GM12878 (cell line): ENCODE measurements around the gene NFKBIE. TPM values are rescaled to one million over a fixed set of nuclear protein-coding genes. Genes with fewer than 3 reads are reported as not detected.
"Not testable (repeated sequence)": the region's sequence is repeated elsewhere in the genome, so short reads cannot be mapped to it uniquely, and the experiment has no call there.

Experiments used
- ATAC-seq: fragments of 200-7000 bp; cut with Tn5 transposase; 3 replicates; pipeline ENCODE4 v1.9.1; 2020; ENCODE audit warnings: mild to moderate bottlenecking, moderate library complexity
- BruUV-seq: library from RNA; stranded (reverse); fragments of 400-500 nt; replicated peaks from 2 replicates; lab custom pipeline; 2021; lab: Mats Ljungman, UMichigan
- CTCF ChIA-PET: fragments of 300-600 bp; sonication (Branson Sonifier 250); formaldehyde crosslinking; extraction: SDS; loops from one replicate; lab custom pipeline; 2021; ENCODE audit warnings: inconsistent platforms; lab: Yijun Ruan, JAX
- POLR2A ChIA-PET: fragments of 350-600 bp; formaldehyde crosslinking; extraction: SDS; loops from one replicate; lab custom pipeline; 2021; ENCODE audit warnings: inconsistent platforms; lab: Charles Lee
- RAD21 ChIA-PET: fragments of 300-600 bp; sonication (Branson Sonifier 250); formaldehyde crosslinking; loops from one replicate; lab custom pipeline; 2023; ENCODE audit warnings: antibody characterized with exemption; ENCODE audit not compliant: unreplicated experiment; lab: Charles Lee
- SMC1A ChIA-PET: fragments of 300-600 bp; sonication (Branson Sonifier 250); formaldehyde crosslinking; loops from one replicate; lab custom pipeline; 2023; ENCODE audit not compliant: unreplicated experiment, uncharacterized antibody; lab: Charles Lee
- DNase-seq: peaks from one replicate; pipeline ENCODE4 v3.0.0-alpha.2; 2011; ENCODE audit warnings: low read depth, low spot score
- FAIRE-seq: peaks from 3 replicates; lab custom pipeline; 2011; peaks lifted over from hg19 to GRCh38; lab: Jason Lieb, UNC
- H2AFZ ChIP-seq: 2 replicates; pipeline ENCODE4 v1.6.0; 2011; ENCODE audit warnings: low read depth, low read length, control low read depth; ENCODE audit not compliant: control insufficient read depth
- H3K27ac ChIP-seq: 2 replicates; pipeline ENCODE4 v1.5.1; 2011; ENCODE audit warnings: control low read depth; ENCODE audit not compliant: control insufficient read depth, insufficient read depth
- H3K27me3 ChIP-seq, 2 experiments: replicated peaks in 1 of 2; 2 replicates each; pipeline versions ENCODE4 v1.6.0 to v1.6.1; 2011; ENCODE audit warnings: low read length in 1 of 2; ENCODE audit not compliant: control insufficient read depth in 2 of 2, insufficient read depth in 2 of 2
- H3K36me3 ChIP-seq, 2 experiments: 2 replicates each; pipeline ENCODE4 v1.5.1; 2011; ENCODE audit warnings: low read length in 1 of 2; ENCODE audit not compliant: control insufficient read depth in 2 of 2, insufficient read depth in 2 of 2
- H3K4me1 ChIP-seq: 2 replicates; pipeline ENCODE4 v1.6.1; 2011; ENCODE audit warnings: mild to moderate bottlenecking, low read length, moderate library complexity, mixed read lengths; ENCODE audit not compliant: control insufficient read depth, insufficient read depth
- H3K4me2 ChIP-seq: 2 replicates; pipeline ENCODE4 v1.6.0; 2011; ENCODE audit warnings: control low read depth; ENCODE audit not compliant: control insufficient read depth, insufficient read depth
- H3K4me3 ChIP-seq: fragments of 200-600 bp; sonication (generic); 2 replicates; pipeline ENCODE4 v1.5.1; 2016
- H3K79me2 ChIP-seq: 2 replicates; pipeline ENCODE4 v1.6.0; 2011; ENCODE audit warnings: low read length; ENCODE audit not compliant: control insufficient read depth, insufficient read depth
- H3K9ac ChIP-seq: 2 replicates; pipeline ENCODE4 v1.8.0; 2011; ENCODE audit warnings: low read length, control low read depth, mixed read lengths; ENCODE audit not compliant: control insufficient read depth, insufficient read depth
- H3K9me3 ChIP-seq: replicated peaks from 3 replicates; pipeline ENCODE4 v1.5.1; 2011; ENCODE audit warnings: mild to moderate bottlenecking, low read length; ENCODE audit not compliant: control insufficient read depth, insufficient read depth
- H4K20me1 ChIP-seq: 2 replicates; pipeline ENCODE4 v1.6.0; 2011; ENCODE audit not compliant: control insufficient read depth, insufficient read depth
- FOXK2 ChIP-seq: fragments of 450-650 bp; IDR thresholded peaks from 2 replicates; pipeline ENCODE4 v1.6.1; 2017; ENCODE audit warnings: mild to moderate bottlenecking, moderate library complexity
- PAX5 ChIP-seq: IDR thresholded peaks from 2 replicates; pipeline ENCODE4 v1.6.1; 2011; ENCODE audit warnings: low read depth, low read length, borderline replicate concordance
- PBX3 ChIP-seq: IDR thresholded peaks from 2 replicates; pipeline ENCODE4 v1.6.1; 2011; ENCODE audit warnings: mild to moderate bottlenecking, low read depth, low read length, moderate library complexity; ENCODE audit not compliant: insufficient replicate concordance
- PKNOX1 ChIP-seq: fragments of 450-650 bp; IDR thresholded peaks from 2 replicates; pipeline ENCODE4 v1.6.1; 2016; ENCODE audit warnings: mild to moderate bottlenecking
- POU2F2 ChIP-seq: IDR thresholded peaks from 3 replicates; pipeline ENCODE4 v1.6.1; 2011; ENCODE audit warnings: low read depth, mild to moderate bottlenecking, low read length, borderline replicate concordance
- REST ChIP-seq: IDR thresholded peaks from 2 replicates; pipeline ENCODE4 v1.6.1; 2012; ENCODE audit warnings: mild to moderate bottlenecking, low read depth, low read length
- SMAD1 ChIP-seq: fragments of 450-650 bp; IDR thresholded peaks from 2 replicates; pipeline ENCODE4 v1.6.1; 2018; ENCODE audit warnings: mild to moderate bottlenecking, low read depth; ENCODE audit not compliant: partially characterized antibody
- SMARCA5 ChIP-seq: fragments of 450-650 bp; IDR thresholded peaks from 2 replicates; pipeline ENCODE4 v1.6.1; 2017; ENCODE audit warnings: mild to moderate bottlenecking
- SUPT20H ChIP-seq: IDR thresholded peaks from 2 replicates; pipeline ENCODE4 v1.6.1; 2011; ENCODE audit warnings: low read depth, mild to moderate bottlenecking, low read length, moderate library complexity, borderline replicate concordance; ENCODE audit not compliant: control insufficient read depth
- TARDBP ChIP-seq: IDR thresholded peaks from 2 replicates; pipeline ENCODE4 v1.6.1; 2016; ENCODE audit warnings: borderline replicate concordance
- WGBS: methylation state at CpG from one replicate; pipeline ENCODE4 v1.1.6; 2016; ENCODE audit warnings: low lambda C conversion rate; ENCODE audit not compliant: insufficient replicate concordance, insufficient coverage; ENCODE audit errors: missing lambda C conversion rate; 5-methylcytosine and 5-hydroxymethylcytosine counted together
- in situ Hi-C: fragments of 300-500 bp; cut with MboI; formaldehyde crosslinking; loops from 9 replicates; pipeline ENCODE4 v1.14.3; 2018; ENCODE audit warnings: mixed read lengths
- intact Hi-C: fragments of 100-400 bp; cut with micrococcal nuclease; formaldehyde crosslinking; loops from one replicate; pipeline ENCODE4 v1.14.2; 2022; ENCODE audit not compliant: unreplicated experiment
- polyA plus RNA-seq, 11 experiments: library from polyadenylated mRNA; depleted of rRNA in 4 of 11; unstranded in 6 of 11; stranded (reverse) in 5 of 11; fragments of >200 nt; fragmentation: Nextera tagmentation in 4 of 11; fragmentation: Illumina TruSeq in 1 of 11; extraction: Ambion mirVana in 4 of 11; extraction: Trizol in 1 of 11; gene quantifications; 1 replicate in 1 of 11; 2 replicates in 10 of 11; pipeline versions ENCODE4 v1.2.1 to v1.2.3, GENCODE V29; 2011 to 2016; ENCODE audit warnings: inconsistent platforms in 2 of 11, missing spikeins in 2 of 11, low read depth in 1 of 11
- total RNA-seq, 4 experiments: library from RNA; depleted of rRNA in 3 of 4; stranded (reverse); fragments of >200 nt in 3 of 4; fragmentation: Illumina TruSeq in 1 of 4; extraction: Trizol in 1 of 4; gene quantifications; 2 replicates each; pipeline versions ENCODE4 v1.2.1 to v1.2.3, GENCODE V29; 2013 to 2021

The NFKBIE gene
- total and polyA plus RNA-seq, 10 of the 15 experiments (the other 5 are each of a cell fraction or from before 2014, with no cell fraction given) = 10.4 to 106 (median 38.8) TPM

GRCh38 chr6:44231426-44231825 lies 33.9 kb downstream of the NFKBIE start:
- H3K27me3 ChIP-seq, H3K4me2 ChIP-seq, intact Hi-C loops, H4K20me1 ChIP-seq, H3K9ac ChIP-seq, H2AFZ ChIP-seq, SMC1A ChIA-PET, POLR2A ChIA-PET, RAD21 ChIA-PET, H3K27ac ChIP-seq, H3K4me3 ChIP-seq, H3K9me3 ChIP-seq, H3K79me2 ChIP-seq, ATAC-seq, DNase-seq, FAIRE-seq, H3K4me1 ChIP-seq, BruUV-seq: not testable (repeated sequence)
- WGBS = 89% methylated on average over 9 of the region's 9 CpGs
- peaks cover 4 to 20% of the 10 kb centered on the region in 2 experiments; a peak in 3 of 4 replicates for H3K36me3 ChIP-seq
- in situ Hi-C loops = loop anchor here (10.0 kb wide), 1 partner anchor 127 kb away; no protein-coding TSS in a partner anchor
- CTCF ChIA-PET = interaction anchor here (0.8 to 5.5 kb wide), 2 partner anchors 14 to 59 kb away, joined by 3 to 39 read pairs; partner anchors contain the start of gene HSP90AB1

- H3K36me3 ChIP-seq = peaks cover 4 to 20% of the 10 kb centered on the region in 2 experiments; a peak in 3 of 4 replicates
- ChIA-PET POLR2A (interaction anchor here (0.5 to 1.2 kb wide), 3 partner anchors 57 to 618 kb away, joined by 3 read pairs; no protein-coding TSS in a partner anchor), RAD21 (no interaction called here), CTCF (interaction anchor here (0.5 to 1.9 kb wide), 2 partner anchors 57 to 79 kb away, joined by 3 to 5 read pairs; no protein-coding TSS in a partner anchor), SMC1A (no interaction called here)
- BruUV-seq = no TSS peak
- DNase-seq (no peak), FAIRE-seq (no peak), ATAC-seq (no peak)
- H3K4me2 ChIP-seq = no peak overlapping the region
- no peaks in the 10 kb centered on the region for H3K27me3 ChIP-seq
- H3K27ac ChIP-seq = no peak overlapping the region
- intact Hi-C loops (no loop called here), in situ Hi-C loops (loop anchor here (10.0 kb wide), 1 partner anchor 125 kb away; no protein-coding TSS in a partner anchor)
- no peaks in the 10 kb centered on the region for H4K20me1 ChIP-seq
- over 99% methylated on average over 10 of the region's 10 CpGs for WGBS
- no peak overlapping the region for H3K4me3 ChIP-seq
- H3K79me2 ChIP-seq = peaks cover 13% of the 10 kb centered on the region
- H3K9ac ChIP-seq = no peak overlapping the region
- peaks cover 3% of the 10 kb centered on the region for H3K4me1 ChIP-seq
- H3K9me3 ChIP-seq = no peaks in the 10 kb centered on the region
- no peak overlapping the region for H2AFZ ChIP-seq
- TF ChIP-seq SMAD1 (no peak), REST (no peak), PBX3 (no peak), TARDBP (no peak), SMARCA5 (no peak), FOXK2 (no peak), SUPT20H (no peak), PKNOX1 (no peak), PAX5 (no peak), POU2F2 (no peak)
Observed at GRCh38 chr6:44230034-44230675, 35.2 kb downstream of the NFKBIE start.
